Measurements from ENCODE around the gene CAPZB. TPM values are rescaled to one million over a fixed set of nuclear protein-coding genes. Genes with fewer than 3 reads are reported as not detected.

Gene CAPZB
- polyA plus RNA-seq, 1 donor from 2014 or later: 159 TPM

- H3K79me2 ChIP-seq (replicated peaks; ENCODE audit: insufficient read depth, low read length): no peaks in the 10 kb centered on the region
These were observed 44.3 kb upstream of the CAPZB start for GRCh38 chr1:19529664-19530063.

GRCh38 chr1:19528438-19528837, 43.1 kb upstream of the CAPZB start:
- H4K20me1 ChIP-seq (ENCODE audit: insufficient read depth): no peaks in the 10 kb centered on the region
- H3K79me2 ChIP-seq (replicated peaks; ENCODE audit: insufficient read depth, low read length): no peaks in the 10 kb centered on the region
- H3K36me3 ChIP-seq (ENCODE audit: insufficient read depth, low read length): no peaks in the 10 kb centered on the region
- no peak overlapping the region for H3K4me2 ChIP-seq (ENCODE audit: low read length)
- no peaks in the 10 kb centered on the region for H3K27me3 ChIP-seq (ENCODE audit: insufficient read depth, low read depth, low read length)
- no peak overlapping the region for H2AFZ ChIP-seq (ENCODE audit: low read depth, low read length)
- no peak overlapping the region for H3K9ac ChIP-seq (ENCODE audit: low read length)
- no peaks in the 10 kb centered on the region for H3K9me2 ChIP-seq (ENCODE audit: insufficient read depth, low read length)
- H3F3A ChIP-seq (ENCODE audit: insufficient read depth, low read length, poor library complexity, severe bottlenecking): no peaks in the 10 kb centered on the region
- no peak overlapping the region for H3K4me3 ChIP-seq (ENCODE audit: low read length)
- no peaks in the 10 kb centered on the region for H3K9me3 ChIP-seq (ENCODE audit: low read length)
- no peak for TF ChIP-seq EP300 (conservative IDR thresholded peaks at IDR 0.05; ENCODE audit: poor library complexity, severe bottlenecking)
- TF ChIP-seq TAF1 (IDR thresholded peaks at IDR 0.05; ENCODE audit: low read depth): no peak
- no peak for TF ChIP-seq POLR2AphosphoS5 (IDR thresholded peaks at IDR 0.05)
- TF ChIP-seq MXI1 (conservative IDR thresholded peaks at IDR 0.05; ENCODE audit: poor library complexity, severe bottlenecking): no peak
- TF ChIP-seq REST (IDR thresholded peaks at IDR 0.05; ENCODE audit: borderline replicate concordance): no peak
- no peak for TF ChIP-seq RAD21 (conservative IDR thresholded peaks at IDR 0.05)
- TF ChIP-seq EZH2 (IDR thresholded peaks at IDR 0.05; ENCODE audit: borderline replicate concordance, insufficient read depth, low read length, poor library complexity, severe bottlenecking): no peak
- no peak for TF ChIP-seq SMC3 (conservative IDR thresholded peaks at IDR 0.05; ENCODE audit: poor library complexity)
- no peak for TF ChIP-seq CTCF (IDR thresholded peaks at IDR 0.05; ENCODE audit: poor library complexity, severe bottlenecking)
- H3K27ac ChIP-seq (ENCODE audit: low read length): no peak overlapping the region

More at GRCh38 chr1:19529664-19530063, 44.3 kb upstream of the CAPZB start:
- no peaks in the 10 kb centered on the region for H4K20me1 ChIP-seq (ENCODE audit: insufficient read depth)
- H3K4me3 ChIP-seq (ENCODE audit: low read length): no peak overlapping the region
- H3K9ac ChIP-seq (ENCODE audit: low read length): no peak overlapping the region
- no peaks in the 10 kb centered on the region for H3K27me3 ChIP-seq (ENCODE audit: insufficient read depth, low read depth, low read length)
- H3K27ac ChIP-seq (ENCODE audit: low read length): no peak overlapping the region
- H3K4me2 ChIP-seq (ENCODE audit: low read length): no peak overlapping the region
- no peak for TF ChIP-seq CTCF (IDR thresholded peaks at IDR 0.05; ENCODE audit: poor library complexity, severe bottlenecking)
- H3K36me3 ChIP-seq (ENCODE audit: insufficient read depth, low read length): no peaks in the 10 kb centered on the region
- no peak overlapping the region for H2AFZ ChIP-seq (ENCODE audit: low read depth, low read length)
- no peaks in the 10 kb centered on the region for H3K9me3 ChIP-seq (ENCODE audit: low read length)
- no peaks in the 10 kb centered on the region for H3F3A ChIP-seq (ENCODE audit: insufficient read depth, low read length, poor library complexity, severe bottlenecking)
- no peaks in the 10 kb centered on the region for H3K9me2 ChIP-seq (ENCODE audit: insufficient read depth, low read length)
